Mesenchymal stem cell (in vitro differentiated cells and primary cell): ENCODE data around the gene CTNNA3.
A peak's percentile ranks its signal among the peaks of the same experiment; 100 is the strongest.

Experiments
- DNase-seq: peaks from one replicate; pipeline ENCODE4 v3.0.0-alpha.2; 2013
- H2AFZ ChIP-seq: one replicate; pipeline ENCODE4 v1.6.1; 2013; ENCODE audit warnings: low read depth, mild to moderate bottlenecking, control low read depth, inconsistent platforms, low read length, moderate library complexity
- H2AK5ac ChIP-seq: 2 replicates; pipeline ENCODE4 v1.6.1; 2013; ENCODE audit warnings: low read length, moderate library complexity, mild to moderate bottlenecking, inconsistent platforms; ENCODE audit not compliant: severe bottlenecking
- H2BK120ac ChIP-seq: one replicate; pipeline ENCODE4 v1.6.1; 2013; ENCODE audit warnings: low read depth, mild to moderate bottlenecking, inconsistent platforms, low read length, moderate library complexity
- H2BK12ac ChIP-seq, 2 experiments: one replicate each; pipeline ENCODE4 v1.6.1; 2013; ENCODE audit warnings: inconsistent platforms in 2 of 2, low read length in 2 of 2, mild to moderate bottlenecking in 2 of 2, moderate library complexity in 2 of 2, control low read depth in 1 of 2
- H2BK15ac ChIP-seq: one replicate; pipeline ENCODE4 v1.6.1; 2013; ENCODE audit warnings: mild to moderate bottlenecking, low read depth, inconsistent platforms; ENCODE audit not compliant: poor library complexity, severe bottlenecking
- H2BK5ac ChIP-seq: 2 replicates; pipeline ENCODE4 v1.6.1; 2013; ENCODE audit warnings: low read depth, mild to moderate bottlenecking, low read length, control low read depth, inconsistent platforms; ENCODE audit not compliant: poor library complexity, severe bottlenecking
- H3K14ac ChIP-seq, 2 experiments: one replicate each; pipeline ENCODE4 v1.6.1; 2013; ENCODE audit warnings: inconsistent platforms in 2 of 2, low read length in 2 of 2, control low read depth in 1 of 2, mild to moderate bottlenecking in 1 of 2, moderate library complexity in 1 of 2
- H3K18ac ChIP-seq, 2 experiments: one replicate each; pipeline ENCODE4 v1.6.1; 2013; ENCODE audit warnings: inconsistent platforms in 2 of 2, low read length in 2 of 2, control low read depth in 1 of 2, low read depth in 1 of 2, mild to moderate bottlenecking in 1 of 2
- H3K23ac ChIP-seq, 2 experiments: one replicate each; pipeline ENCODE4 v1.6.1; 2013; ENCODE audit warnings: inconsistent platforms in 2 of 2, low read length in 2 of 2, mild to moderate bottlenecking in 2 of 2, moderate library complexity in 2 of 2, control low read depth in 1 of 2
- H3K27ac ChIP-seq: 2 replicates; pipeline ENCODE4 v1.5.1; 2013; ENCODE audit warnings: mild to moderate bottlenecking, moderate library complexity, low read length, control low read depth, inconsistent platforms; ENCODE audit not compliant: poor library complexity, severe bottlenecking
- H3K27me3 ChIP-seq, 2 experiments: 2 replicates each; pipeline versions ENCODE4 v1.6.1 to v1.7.0; 2013; ENCODE audit warnings: low read length in 2 of 2, mild to moderate bottlenecking in 2 of 2, moderate library complexity in 2 of 2, control low read depth in 1 of 2, inconsistent platforms in 1 of 2; ENCODE audit not compliant: control insufficient read depth in 1 of 2, insufficient read depth in 1 of 2
- H3K36me3 ChIP-seq, 2 experiments: 2 replicates each; pipeline versions ENCODE4 v1.6.1 to v1.7.0; 2013; ENCODE audit warnings: low read length in 2 of 2, control low read depth in 1 of 2, inconsistent platforms in 1 of 2, low read depth in 1 of 2, mild to moderate bottlenecking in 1 of 2; ENCODE audit not compliant: insufficient read depth in 2 of 2, control insufficient read depth in 1 of 2
- H3K4ac ChIP-seq, 2 experiments: one replicate each; pipeline ENCODE4 v1.6.1; 2013; ENCODE audit warnings: inconsistent platforms in 2 of 2, low read length in 2 of 2, mild to moderate bottlenecking in 2 of 2, moderate library complexity in 2 of 2, control low read depth in 1 of 2, low read depth in 1 of 2
- H3K4me1 ChIP-seq: 2 replicates; pipeline ENCODE4 v1.6.1; 2013; ENCODE audit warnings: low read depth, low read length, control low read depth; ENCODE audit not compliant: control insufficient read depth, insufficient read depth
- H3K4me2 ChIP-seq: 2 replicates; pipeline ENCODE4 v1.6.1; 2013; ENCODE audit warnings: low read length, mild to moderate bottlenecking, inconsistent platforms; ENCODE audit not compliant: poor library complexity, severe bottlenecking
- H3K4me3 ChIP-seq, 2 experiments: 2 replicates each; pipeline versions ENCODE4 v1.5.1 to v1.7.0; 2013; ENCODE audit warnings: low read length in 2 of 2, mild to moderate bottlenecking in 2 of 2, control low read depth in 1 of 2, low read depth in 1 of 2; ENCODE audit not compliant: insufficient read depth in 1 of 2
- H3K79me1 ChIP-seq: replicated peaks from 2 replicates; pipeline ENCODE4 v1.6.1; 2013; ENCODE audit warnings: mild to moderate bottlenecking, control low read depth, low read length, inconsistent platforms; ENCODE audit not compliant: poor library complexity, severe bottlenecking
- H3K9ac ChIP-seq: 2 replicates; pipeline ENCODE4 v1.7.0; 2013; ENCODE audit warnings: mild to moderate bottlenecking, low read length, moderate library complexity
- H3K9me3 ChIP-seq: 2 replicates; pipeline ENCODE4 v1.7.0; 2013; ENCODE audit warnings: mild to moderate bottlenecking, low read length; ENCODE audit not compliant: control insufficient read depth
- H4K8ac ChIP-seq: one replicate; pipeline ENCODE4 v1.6.1; 2013; ENCODE audit warnings: inconsistent platforms, mild to moderate bottlenecking, low read length, moderate library complexity
- H4K91ac ChIP-seq: one replicate; pipeline ENCODE4 v1.6.1; 2013; ENCODE audit warnings: mild to moderate bottlenecking, low read length, inconsistent platforms
- WGBS: methylation state at CpG from one replicate; pipeline ENCODE4 v1.1.7; 2013; ENCODE audit warnings: mixed read lengths; 5-methylcytosine and 5-hydroxymethylcytosine counted together

Gene CTNNA3

DNA sequence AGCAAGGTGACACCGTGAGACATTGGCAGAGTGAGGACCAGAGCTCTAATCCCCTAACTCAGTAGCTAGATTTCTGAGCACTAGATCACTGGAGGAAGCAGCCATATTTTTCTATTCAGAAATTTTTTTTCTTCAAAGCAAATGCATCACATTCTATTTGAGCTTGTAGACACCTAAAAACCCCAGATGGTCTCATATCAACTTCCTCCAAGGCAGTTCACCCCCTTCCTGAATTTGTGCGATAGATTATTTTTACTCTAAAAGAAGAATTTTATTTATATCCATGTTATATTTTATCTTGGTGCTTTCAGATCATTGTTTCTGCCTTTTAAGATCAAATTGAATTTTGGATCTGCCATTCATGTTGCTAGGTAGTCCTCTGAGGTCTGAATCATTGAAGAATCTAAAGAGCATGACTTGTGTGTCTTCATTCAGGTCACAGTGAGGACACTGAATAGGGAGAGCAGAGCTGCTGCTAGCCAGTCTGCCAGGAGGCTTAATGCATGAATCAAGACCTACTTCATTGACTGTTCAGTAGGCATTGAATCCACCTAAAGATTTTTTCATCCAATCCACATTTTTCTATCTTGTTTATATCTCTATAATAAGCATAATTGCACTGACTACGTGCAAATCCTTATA, 863.1 kb downstream of the CTNNA3 start:
- H3K18ac ChIP-seq, result no peak overlapping the region
- H4K8ac ChIP-seq, result no peak overlapping the region
- H3K9me3 ChIP-seq, result no peaks in the 10 kb centered on the region
- H3K79me1 ChIP-seq, result no peaks in the 10 kb centered on the region
- H3K4me1 ChIP-seq, result peaks cover 4% of the 10 kb centered on the region
- DNase-seq, result no peak
- no peak overlapping the region for H3K14ac ChIP-seq
- no peak overlapping the region for H2AFZ ChIP-seq
- no peak overlapping the region for H3K9ac ChIP-seq
- H2BK15ac ChIP-seq, result no peak overlapping the region
- H3K27ac ChIP-seq, result no peak overlapping the region
- no peak overlapping the region for H3K4me3 ChIP-seq
- H3K4ac ChIP-seq, result no peak overlapping the region
- no peak overlapping the region for H3K4me2 ChIP-seq
- H2AK5ac ChIP-seq, result no peak overlapping the region
- H2BK120ac ChIP-seq, result no peak overlapping the region
- no peak overlapping the region for H4K91ac ChIP-seq
- H3K27me3 ChIP-seq, result no peaks in the 10 kb centered on the region
- H3K23ac ChIP-seq, result no peak overlapping the region
- WGBS, result 47% methylated on average over 1 of the region's 3 CpGs
- H2BK5ac ChIP-seq, result no peak overlapping the region
- no peak overlapping the region for H2BK12ac ChIP-seq
- no peaks in the 10 kb centered on the region for H3K36me3 ChIP-seq

DNA sequence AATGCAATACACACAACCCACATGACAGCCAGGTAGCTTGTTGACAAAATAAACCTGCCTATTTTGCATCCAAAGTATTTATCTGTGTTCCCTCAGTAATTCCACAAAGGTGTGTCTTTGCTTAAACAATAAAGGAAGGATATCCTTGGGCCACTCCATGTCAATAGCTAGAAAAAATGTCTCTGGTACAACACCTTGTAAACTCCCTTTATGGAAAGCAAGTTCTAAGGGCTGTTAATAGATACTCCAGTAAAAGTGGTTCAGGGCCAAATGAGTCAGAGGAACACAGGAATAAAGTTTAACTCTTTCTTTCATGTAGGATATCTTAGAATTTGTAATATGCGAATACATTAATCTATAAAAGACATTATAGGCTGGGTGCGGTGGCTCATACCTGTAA, 867.0 kb downstream of the CTNNA3 start:
- Histone ChIP-seq H2AFZ (no peak overlapping the region), H3K27ac (no peak overlapping the region), H4K91ac (no peak overlapping the region), H3K27me3 (no peaks in the 10 kb centered on the region), H3K4me2 (no peak overlapping the region), H2BK120ac (no peak overlapping the region), H3K4me1 (peaks cover 2% of the 10 kb centered on the region), H3K9ac (no peak overlapping the region), H2BK5ac (no peak overlapping the region), H2AK5ac (no peak overlapping the region), H3K14ac (no peak overlapping the region), H3K18ac (no peak overlapping the region), H2BK12ac (no peak overlapping the region), H3K36me3 (no peaks in the 10 kb centered on the region), H3K4me3 (no peak overlapping the region), H3K79me1 (no peaks in the 10 kb centered on the region), H3K4ac (no peak overlapping the region), H3K9me3 (no peaks in the 10 kb centered on the region), H3K23ac (no peak overlapping the region), H4K8ac (no peak overlapping the region), H2BK15ac (no peak overlapping the region)
- 100% methylated on average over 1 of the region's 2 CpGs for WGBS
- no peak for DNase-seq

DNA sequence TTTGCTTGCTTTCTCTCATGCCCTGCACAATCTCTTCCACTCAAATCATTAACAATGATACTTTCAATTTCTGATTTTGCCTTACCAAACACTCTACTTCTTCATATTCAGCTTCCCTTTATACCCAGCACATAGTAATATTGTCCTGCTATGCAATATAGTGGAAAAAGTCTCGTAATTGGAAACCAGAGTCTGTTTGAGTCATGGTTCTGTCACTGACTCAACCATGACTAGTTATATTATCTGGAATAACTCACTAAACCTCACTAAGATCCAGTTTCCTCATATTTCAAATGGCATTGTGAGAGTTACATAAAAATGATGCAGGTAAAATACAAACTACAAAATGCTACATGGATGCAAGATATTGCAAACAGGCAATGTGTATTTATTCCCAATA, 868.6 kb downstream of the CTNNA3 start:
- Histone ChIP-seq H3K27me3 (no peaks in the 10 kb centered on the region), H3K79me1 (no peaks in the 10 kb centered on the region), H3K4me1 (peaks cover 2% of the 10 kb centered on the region), H2BK120ac (no peak overlapping the region), H3K4me3 (peak overlapping the region in 1 of 2 experiments; percentile 44), H2BK15ac (no peak overlapping the region), H3K36me3 (no peaks in the 10 kb centered on the region), H4K8ac (no peak overlapping the region), H3K9me3 (no peaks in the 10 kb centered on the region), H2BK12ac (no peak overlapping the region), H2AK5ac (no peak overlapping the region), H3K14ac (no peak overlapping the region), H3K23ac (no peak overlapping the region), H4K91ac (no peak overlapping the region), H3K4me2 (no peak overlapping the region), H3K27ac (no peak overlapping the region), H2BK5ac (no peak overlapping the region), H3K4ac (no peak overlapping the region), H2AFZ (no peak overlapping the region), H3K18ac (no peak overlapping the region), H3K9ac (peak overlapping the region; percentile 3)
- DNase-seq, result peak; percentile 18
- no CpG with 5 or more reads among the region's 1 CpG for WGBS

DNA sequence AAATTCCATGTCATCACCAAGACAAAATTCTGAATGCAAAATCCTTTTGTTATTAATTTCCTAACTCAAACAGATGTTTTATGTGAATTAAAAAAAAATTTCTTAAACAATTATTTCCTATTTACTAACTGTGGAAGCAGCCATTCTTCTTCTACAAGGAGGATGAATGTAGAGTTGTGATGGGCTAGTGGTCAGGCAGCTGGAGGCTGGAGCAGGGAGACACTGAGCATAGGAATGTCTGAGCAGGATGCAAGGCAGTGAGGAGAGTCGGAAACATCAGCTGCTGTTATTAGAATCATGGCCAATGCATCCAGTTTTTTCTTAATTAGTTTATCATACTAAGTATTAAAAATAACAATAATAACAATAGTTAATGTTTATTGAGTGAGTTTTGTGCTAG, 872.7 kb downstream of the CTNNA3 start:
- Histone ChIP-seq H3K36me3 (no peaks in the 10 kb centered on the region), H3K4me1 (no peaks in the 10 kb centered on the region), H2BK5ac (no peak overlapping the region), H3K9ac (no peak overlapping the region), H3K4me2 (no peak overlapping the region), H2AFZ (no peak overlapping the region), H2AK5ac (no peak overlapping the region), H2BK15ac (no peak overlapping the region), H3K27ac (no peak overlapping the region), H4K8ac (no peak overlapping the region), H3K18ac (no peak overlapping the region), H3K23ac (no peak overlapping the region), H3K14ac (no peak overlapping the region), H3K79me1 (no peaks in the 10 kb centered on the region), H3K4ac (no peak overlapping the region), H3K27me3 (no peaks in the 10 kb centered on the region), H3K9me3 (no peaks in the 10 kb centered on the region), H2BK120ac (no peak overlapping the region), H3K4me3 (no peak overlapping the region), H2BK12ac (no peak overlapping the region), H4K91ac (no peak overlapping the region)
- no peak for DNase-seq
- no CpG with 5 or more reads among the region's 1 CpG for WGBS
